T-helper 1 cell treated with Interleukin-12 subunit alpha and Interleukin-12 subunit beta and Interleukin-4 antibody, amounts not matched to agents 30 μg/mL and 1 μg/mL, for 36 hours (primary cell): Measurements from ENCODE around the gene NPHP1.
"Not testable (repeated sequence)": the region's sequence is repeated elsewhere in the genome, so short reads cannot be mapped to it uniquely, and the experiment has no call there.

Experiments used
- H3K27ac Mint-ChIP-seq: one replicate; pipeline ENCODE4 v1.8.0; 2021; ENCODE audit warnings: mild to moderate bottlenecking, mixed read lengths
- H3K27me3 Mint-ChIP-seq: one replicate; pipeline ENCODE4 v1.8.0; 2021; ENCODE audit warnings: low read depth, mixed read lengths
- H3K36me3 Mint-ChIP-seq: one replicate; pipeline ENCODE4 v1.8.0; 2021; ENCODE audit warnings: low read depth, mixed read lengths
- H3K4me1 Mint-ChIP-seq: one replicate; pipeline ENCODE4 v1.8.0; 2021; ENCODE audit warnings: low read depth, mixed read lengths
- H3K4me3 Mint-ChIP-seq: one replicate; pipeline ENCODE4 v1.8.0; 2021; ENCODE audit warnings: mild to moderate bottlenecking, moderate library complexity, mixed read lengths
- H3K9me3 Mint-ChIP-seq: one replicate; pipeline ENCODE4 v1.8.0; 2021; ENCODE audit warnings: mixed read lengths

NPHP1 gene

DNA sequence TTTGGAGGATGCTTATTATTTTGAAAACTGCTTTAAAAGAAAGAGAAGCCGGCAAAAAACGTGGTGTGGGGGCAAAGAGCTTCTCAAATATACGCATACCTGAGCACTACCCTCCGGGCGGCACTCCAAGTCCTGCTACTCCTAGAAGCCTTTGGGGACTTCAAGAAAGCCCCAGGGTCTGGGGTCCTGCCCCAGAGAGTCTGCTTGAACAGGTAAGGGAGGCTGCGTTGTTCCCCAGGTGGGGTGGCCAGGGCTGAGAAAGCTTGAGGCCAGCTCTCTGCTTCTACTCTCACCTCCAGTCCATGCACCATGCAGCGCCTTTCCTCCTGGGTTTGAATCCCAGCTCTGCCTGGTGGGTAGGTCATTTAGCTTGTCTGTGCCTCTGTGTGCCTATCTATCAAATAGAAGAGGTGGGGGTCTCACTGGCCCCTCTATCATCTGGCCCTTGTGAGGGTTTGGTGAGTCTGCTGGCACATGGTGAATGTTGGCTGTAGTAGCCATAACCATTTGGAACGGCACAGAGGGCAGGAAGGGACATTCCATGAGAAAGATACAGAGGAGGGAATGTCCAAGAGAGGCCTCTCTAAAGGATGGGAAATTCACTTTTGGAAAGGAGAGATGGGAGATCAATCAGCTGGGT is 108.7 kb downstream of the NPHP1 start:
- Mint-ChIP-seq H3K27ac (no peak overlapping the region), H3K4me3 (no peak overlapping the region), H3K27me3 (peaks cover 12% of the 10 kb centered on the region), H3K9me3 (no peaks in the 10 kb centered on the region), H3K36me3 (no peaks in the 10 kb centered on the region), H3K4me1 (peaks cover 3% of the 10 kb centered on the region)

DNA sequence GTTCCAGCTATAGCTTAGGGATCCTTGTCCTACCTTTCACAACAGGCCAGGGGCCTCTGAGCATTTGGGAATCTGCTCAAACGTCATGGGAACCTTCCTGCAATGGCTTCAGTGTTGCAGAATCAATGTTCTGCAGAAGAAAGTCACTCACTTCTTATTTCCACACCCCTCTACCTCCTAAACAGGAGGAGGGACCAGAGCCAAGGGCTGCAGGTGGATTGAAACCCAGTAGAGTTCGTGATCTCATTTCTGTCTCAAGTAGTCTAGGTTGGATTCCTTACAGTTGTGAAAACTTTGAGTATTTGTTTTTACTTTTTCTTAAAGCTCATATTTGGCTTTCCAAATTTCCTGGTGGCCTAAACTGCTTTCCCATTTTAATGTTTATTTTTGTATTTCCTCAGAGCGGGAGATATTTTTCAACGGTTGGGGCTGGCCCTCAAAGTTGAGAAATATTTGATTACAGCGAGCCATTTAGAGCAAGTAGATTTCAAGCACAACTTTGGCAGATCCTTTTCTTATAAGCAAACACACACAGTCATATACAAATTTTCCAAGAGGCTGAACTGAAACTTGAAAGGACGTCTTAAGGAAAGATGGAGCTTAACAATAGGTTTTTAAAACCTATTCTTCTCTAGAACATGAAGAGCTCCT is 109.8 kb downstream of the NPHP1 start:
- H3K36me3 Mint-ChIP-seq, H3K9me3 Mint-ChIP-seq, H3K4me1 Mint-ChIP-seq, H3K27ac Mint-ChIP-seq, H3K4me3 Mint-ChIP-seq: not testable (repeated sequence)
- peaks cover 12% of the 10 kb centered on the region for H3K27me3 Mint-ChIP-seq

DNA sequence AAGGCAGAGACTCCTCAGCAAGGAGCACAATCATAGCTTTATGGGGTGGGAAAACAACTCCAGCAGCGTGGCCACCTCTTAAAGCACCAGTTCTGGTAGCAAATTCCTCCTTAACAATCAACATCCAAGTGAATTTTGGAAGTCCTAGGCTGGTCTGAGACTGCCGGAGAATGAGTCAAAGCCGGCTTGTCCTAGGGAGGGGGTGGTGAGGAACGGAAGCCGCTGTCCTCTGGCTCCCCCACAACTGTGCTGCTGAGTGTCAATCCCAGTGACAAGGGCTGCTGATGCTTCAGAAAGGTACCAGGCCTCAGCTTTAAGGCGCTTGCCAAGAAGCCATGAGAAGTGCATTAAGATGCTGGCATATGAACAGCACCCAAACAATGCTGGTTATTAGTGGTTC is 110.9 kb downstream of the NPHP1 start:
- H3K36me3 Mint-ChIP-seq, H3K4me1 Mint-ChIP-seq, H3K27ac Mint-ChIP-seq, H3K4me3 Mint-ChIP-seq, H3K9me3 Mint-ChIP-seq: not testable (repeated sequence)
- peaks cover 12% of the 10 kb centered on the region for H3K27me3 Mint-ChIP-seq

DNA sequence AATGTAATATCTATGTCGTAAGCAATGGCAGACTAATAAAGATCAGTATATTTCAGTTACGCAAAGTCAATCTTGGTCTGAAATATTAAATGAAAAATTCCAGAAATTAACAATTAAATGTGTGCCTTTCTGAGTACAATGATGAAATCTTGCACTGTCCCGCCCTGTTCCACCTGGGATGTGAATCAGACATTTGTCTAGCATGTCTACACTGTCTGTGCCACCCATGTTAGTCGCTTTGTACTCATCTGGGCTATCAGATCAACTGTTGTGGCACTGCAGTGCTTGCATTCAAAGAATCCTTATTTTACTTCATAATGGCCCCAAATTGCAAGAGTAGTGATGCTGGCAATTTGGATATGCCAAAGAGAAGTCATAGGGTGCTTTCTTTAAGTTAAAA is 114.6 kb downstream of the NPHP1 start:
- not testable (repeated sequence) for H3K36me3 Mint-ChIP-seq, H3K4me1 Mint-ChIP-seq, H3K9me3 Mint-ChIP-seq, H3K27me3 Mint-ChIP-seq, H3K4me3 Mint-ChIP-seq, H3K27ac Mint-ChIP-seq

DNA sequence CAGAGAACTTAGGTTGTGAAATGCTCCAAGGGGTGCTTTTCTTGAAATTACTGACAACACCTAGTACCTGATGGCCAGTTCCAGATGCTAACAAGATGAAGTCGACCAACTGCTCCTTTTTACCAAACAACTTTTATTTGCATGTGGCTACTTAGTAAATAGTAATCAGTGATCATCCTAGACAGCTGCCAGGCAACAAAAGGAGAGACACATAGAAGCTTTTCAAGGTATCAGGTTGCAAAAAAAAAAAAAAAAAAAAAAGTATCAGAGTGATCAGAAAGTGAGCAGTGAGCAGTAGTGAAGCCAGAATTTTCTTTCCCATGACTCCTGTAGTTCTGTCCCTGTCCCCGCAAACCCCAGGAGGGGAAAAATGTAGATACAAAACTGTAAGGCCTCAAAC is 121.1 kb downstream of the NPHP1 start:
- H3K4me1 Mint-ChIP-seq, H3K4me3 Mint-ChIP-seq, H3K36me3 Mint-ChIP-seq, H3K27me3 Mint-ChIP-seq, H3K9me3 Mint-ChIP-seq, H3K27ac Mint-ChIP-seq: not testable (repeated sequence)

DNA sequence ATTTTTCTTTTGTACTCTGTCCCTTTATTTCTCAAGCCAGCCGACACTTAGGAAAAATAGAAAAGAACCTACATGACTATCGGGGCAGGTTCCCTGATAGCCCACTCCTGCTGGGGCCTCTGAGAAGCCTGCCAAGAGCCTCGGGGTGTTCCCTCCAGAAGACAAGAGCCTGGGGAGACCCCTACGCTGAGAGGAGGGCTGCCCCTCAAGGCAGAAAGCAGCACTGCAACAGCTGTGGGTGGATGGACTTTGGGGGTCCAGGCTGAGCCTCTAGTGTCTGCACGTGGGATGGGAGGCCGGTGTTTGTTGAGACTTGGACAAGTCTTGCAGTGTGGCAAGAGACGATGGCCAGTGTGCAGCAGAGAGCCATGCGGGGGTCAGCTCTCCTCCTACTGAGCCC is 121.7 kb downstream of the NPHP1 start:
- H3K4me3 Mint-ChIP-seq, H3K27me3 Mint-ChIP-seq, H3K9me3 Mint-ChIP-seq, H3K27ac Mint-ChIP-seq, H3K36me3 Mint-ChIP-seq, H3K4me1 Mint-ChIP-seq: not testable (repeated sequence)

DNA sequence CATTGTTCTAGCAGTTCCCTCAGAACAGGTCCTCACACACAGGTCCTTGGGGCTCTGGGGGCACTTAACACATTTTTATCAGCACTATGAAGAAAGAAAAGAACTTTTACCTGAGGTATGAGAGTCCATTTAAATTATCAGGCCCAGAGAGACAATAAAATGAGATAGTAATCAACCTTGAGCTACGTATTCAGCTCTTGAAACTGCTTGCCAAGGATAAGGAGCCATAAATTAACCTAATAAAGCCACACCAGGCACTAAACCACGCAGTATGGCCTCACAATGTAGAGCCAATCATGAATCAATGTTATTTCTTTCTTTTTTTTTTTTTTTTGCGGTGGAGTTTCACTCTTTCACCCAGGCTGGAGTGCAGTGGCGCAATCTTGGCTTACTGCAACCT is 126.7 kb downstream of the NPHP1 start:
- H3K36me3 Mint-ChIP-seq, H3K9me3 Mint-ChIP-seq, H3K4me3 Mint-ChIP-seq: not testable (repeated sequence)

DNA sequence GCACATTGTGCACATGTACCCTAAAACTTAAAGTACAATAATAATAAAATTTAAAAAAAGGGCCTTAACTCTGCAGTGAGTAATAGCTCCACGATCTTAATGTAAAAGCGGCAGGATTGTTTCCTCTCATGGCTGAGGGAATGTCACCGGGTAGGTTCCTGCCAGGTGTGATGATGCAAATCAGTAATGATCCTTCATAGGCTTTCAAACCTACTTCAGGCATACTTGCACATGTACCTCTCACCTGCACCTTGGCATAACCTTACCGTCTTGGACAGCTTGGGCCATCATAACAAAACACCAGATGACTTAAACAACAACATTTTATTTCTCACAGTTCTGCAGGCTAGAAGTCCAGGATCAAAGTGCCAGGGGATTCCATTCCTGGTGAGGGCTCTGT is 128.9 kb downstream of the NPHP1 start:
- not testable (repeated sequence) for H3K36me3 Mint-ChIP-seq, H3K27ac Mint-ChIP-seq, H3K4me3 Mint-ChIP-seq, H3K4me1 Mint-ChIP-seq, H3K9me3 Mint-ChIP-seq, H3K27me3 Mint-ChIP-seq

More for the DNA sequence above, 126.7 kb downstream of the NPHP1 start:
- H3K27ac Mint-ChIP-seq, H3K4me1 Mint-ChIP-seq, H3K27me3 Mint-ChIP-seq: not testable (repeated sequence)
